COR-L47 (cell line): ENCODE data around the gene ANK2.

Source experiments
- DNase-seq: peaks from one replicate; lab custom pipeline; 2025; lab: John Stamatoyannopoulos, UW

ANK2 gene

DNA sequence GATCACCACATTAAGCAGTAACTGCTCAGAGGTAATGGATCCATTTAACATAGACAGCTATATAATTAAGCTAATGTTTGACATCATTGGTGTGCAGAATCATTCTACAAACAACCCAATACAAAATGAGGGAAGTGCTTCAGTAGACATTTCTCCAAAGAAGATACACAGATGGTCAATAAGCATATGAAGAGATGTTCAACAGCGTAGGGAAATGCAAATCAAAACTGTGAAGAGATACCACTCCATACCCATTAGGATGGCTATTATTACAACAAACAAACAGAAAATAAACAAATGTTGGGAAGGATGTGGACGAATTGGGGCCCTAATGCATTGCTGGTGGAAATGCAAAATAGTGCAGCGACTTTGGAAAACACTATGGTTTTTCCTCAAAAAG, 294.6 kb downstream of the ANK2 start:
- DNase-seq: no peak

DNA sequence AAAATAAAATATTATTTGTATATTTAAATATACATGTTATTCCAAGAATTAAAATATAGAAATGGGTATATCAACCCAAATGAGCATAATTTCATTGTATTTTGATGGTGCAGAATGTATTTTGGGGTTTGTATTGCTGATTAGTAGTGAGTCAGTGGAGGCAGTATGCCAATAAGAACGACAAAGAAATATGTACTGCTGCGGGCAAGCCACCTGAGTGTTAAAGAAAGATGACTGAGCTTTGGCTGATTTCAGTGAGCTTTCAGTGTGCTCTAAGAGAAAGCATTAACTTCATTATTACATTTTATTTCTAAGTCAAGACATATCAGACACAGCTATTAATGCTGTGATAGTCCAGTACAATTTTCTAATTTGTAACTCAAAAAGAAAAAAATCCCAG, 297.8 kb downstream of the ANK2 start:
- DNase-seq: no peak

- DNase-seq: no peak
These were observed 300.0 kb downstream of the ANK2 start for GRCh38 chr4:113349430-113349829.

DNA sequence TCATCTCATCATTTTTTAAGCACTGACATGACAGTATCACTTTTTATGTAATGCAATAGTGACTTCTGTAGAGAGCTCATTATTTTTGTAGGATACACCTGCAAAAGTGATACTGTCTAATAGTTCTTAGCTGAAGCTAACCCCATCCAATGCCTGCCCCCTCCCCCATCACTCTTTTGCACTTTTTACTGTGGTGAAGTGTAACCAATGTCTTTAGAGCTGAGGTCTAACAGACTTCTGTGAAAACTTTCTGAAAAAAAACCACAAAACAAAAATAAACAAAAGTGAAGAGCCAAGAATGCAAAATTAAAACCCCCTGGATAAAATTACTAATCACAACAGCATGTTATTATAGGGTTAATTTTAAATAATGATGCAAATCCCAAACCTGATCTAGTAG, 301.1 kb downstream of the ANK2 start:
- no peak for DNase-seq

DNA sequence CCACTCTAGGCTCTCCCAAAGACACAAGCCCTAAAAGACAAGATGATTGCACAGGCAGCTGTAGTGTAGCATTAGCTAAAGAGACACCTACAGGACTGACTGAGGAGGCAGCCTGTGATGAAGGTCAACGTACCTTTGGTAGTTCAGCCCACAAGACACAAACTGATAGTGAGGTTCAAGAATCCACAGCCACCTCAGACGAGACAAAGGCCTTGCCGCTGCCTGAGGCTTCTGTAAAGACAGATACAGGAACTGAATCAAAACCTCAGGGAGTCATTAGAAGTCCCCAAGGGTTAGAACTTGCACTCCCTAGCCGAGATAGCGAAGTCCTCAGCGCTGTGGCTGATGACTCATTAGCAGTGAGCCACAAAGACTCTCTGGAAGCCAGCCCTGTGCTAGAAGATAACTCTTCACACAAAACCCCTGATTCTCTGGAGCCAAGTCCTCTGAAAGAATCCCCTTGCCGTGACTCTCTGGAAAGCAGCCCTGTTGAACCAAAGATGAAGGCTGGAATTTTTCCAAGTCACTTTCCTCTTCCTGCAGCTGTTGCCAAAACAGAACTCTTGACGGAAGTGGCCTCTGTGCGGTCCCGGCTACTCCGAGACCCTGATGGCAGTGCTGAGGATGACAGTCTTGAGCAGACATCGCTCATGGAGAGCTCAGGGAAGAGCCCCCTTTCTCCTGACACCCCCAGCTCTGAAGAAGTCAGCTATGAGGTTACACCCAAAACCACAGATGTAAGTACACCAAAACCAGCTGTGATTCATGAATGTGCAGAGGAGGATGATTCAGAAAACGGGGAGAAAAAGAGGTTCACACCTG, 306.3 kb downstream of the ANK2 start:
- no peak for DNase-seq

DNA sequence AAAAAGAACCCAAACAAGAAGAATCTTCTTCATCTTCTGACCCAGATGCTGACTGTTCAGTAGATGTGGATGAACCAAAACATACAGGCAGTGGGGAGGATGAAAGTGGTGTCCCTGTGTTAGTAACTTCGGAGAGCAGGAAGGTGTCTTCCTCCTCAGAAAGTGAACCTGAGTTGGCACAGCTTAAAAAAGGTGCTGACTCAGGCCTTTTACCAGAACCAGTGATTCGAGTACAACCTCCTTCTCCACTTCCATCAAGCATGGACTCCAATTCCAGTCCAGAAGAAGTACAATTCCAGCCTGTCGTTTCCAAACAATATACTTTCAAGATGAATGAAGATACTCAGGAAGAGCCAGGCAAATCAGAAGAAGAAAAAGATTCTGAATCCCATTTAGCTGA, 307.0 kb downstream of the ANK2 start:
- DNase-seq: no peak

- no peak for DNase-seq
These were observed 309.3 kb downstream of the ANK2 start for GRCh38 chr4:113358784-113359183.

GRCh38 chr4:113365377-113365776, 315.9 kb downstream of the ANK2 start:
- DNase-seq: no peak

- DNase-seq: no peak
These were observed 318.6 kb downstream of the ANK2 start for GRCh38 chr4:113368056-113368455.

DNA sequence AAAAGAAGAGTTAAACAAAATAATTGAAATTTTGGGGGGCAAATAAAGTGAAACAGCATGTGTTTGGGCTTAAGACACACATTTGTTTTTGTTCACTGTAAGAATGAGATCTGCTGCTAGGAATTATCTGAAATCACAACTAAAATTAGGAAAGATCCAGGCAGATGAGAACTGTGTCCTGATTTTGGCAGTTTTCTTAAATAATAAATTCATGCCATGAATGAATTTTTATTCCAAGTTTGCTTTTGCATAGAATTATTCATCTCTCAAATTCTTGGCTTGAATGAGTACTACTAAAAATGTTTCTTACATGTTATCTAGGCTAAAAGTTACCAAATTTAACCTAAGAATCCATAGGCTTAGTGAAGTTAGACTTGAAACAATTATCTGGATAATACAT, 321.7 kb downstream of the ANK2 start:
- no peak for DNase-seq

DNA sequence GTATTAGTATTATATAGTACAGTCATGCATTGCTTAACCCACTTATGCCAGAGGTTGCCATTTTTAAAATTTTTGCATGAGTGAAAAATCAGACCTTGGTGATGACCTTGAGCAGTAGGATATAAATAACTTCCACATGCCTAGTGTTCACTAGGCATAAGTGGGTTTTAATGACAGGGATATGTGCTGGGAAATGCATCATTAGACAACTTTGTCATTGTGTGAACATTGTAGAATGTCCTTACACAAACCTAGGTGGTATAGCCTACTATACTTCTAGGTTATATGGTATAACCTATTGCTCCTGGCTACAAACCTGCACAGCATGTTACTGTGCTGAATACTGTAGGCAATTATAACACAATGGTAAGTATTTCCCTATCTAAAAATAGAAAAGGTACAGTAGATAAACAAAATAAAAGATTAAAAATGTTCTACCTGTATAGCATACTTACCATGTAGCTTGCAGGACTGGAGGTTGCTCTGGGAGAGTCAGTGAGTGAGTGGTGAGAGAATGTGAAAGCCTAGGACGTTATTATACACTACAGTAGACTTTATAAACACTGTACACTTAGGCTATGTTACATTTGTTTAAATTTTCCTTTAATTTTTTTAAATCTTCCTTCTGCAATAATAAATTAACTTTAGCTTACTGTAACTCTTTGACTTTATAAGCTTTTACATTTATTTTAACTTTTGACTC, 326.7 kb downstream of the ANK2 start:
- DNase-seq: no peak

- no peak for DNase-seq
These were observed 329.4 kb downstream of the ANK2 start for GRCh38 chr4:113378836-113379235.

DNA sequence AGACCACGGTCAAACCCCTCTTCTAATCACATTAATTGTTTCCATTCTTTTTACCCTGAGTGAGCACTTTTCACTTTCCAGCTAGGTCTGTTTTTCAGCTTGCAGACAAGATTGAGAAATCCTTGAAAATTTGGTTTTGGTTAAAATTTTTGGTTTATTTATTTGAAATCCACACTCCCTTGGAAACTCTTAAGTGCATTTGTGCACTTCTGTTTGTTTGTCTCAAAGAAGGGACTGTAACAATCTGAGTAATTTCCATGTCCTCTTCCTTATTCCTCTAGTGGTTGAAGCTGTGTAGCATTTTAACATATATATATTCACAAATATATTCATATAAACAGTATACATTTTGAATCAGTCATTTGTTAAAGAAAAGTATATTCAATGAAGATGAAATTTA, 333.3 kb downstream of the ANK2 start:
- DNase-seq: no peak

GRCh38 chr4:113383111-113383785, 333.8 kb downstream of the ANK2 start:
- DNase-seq: no peak

- no peak for DNase-seq
These were observed 335.1 kb downstream of the ANK2 start for GRCh38 chr4:113384600-113384999.

DNA sequence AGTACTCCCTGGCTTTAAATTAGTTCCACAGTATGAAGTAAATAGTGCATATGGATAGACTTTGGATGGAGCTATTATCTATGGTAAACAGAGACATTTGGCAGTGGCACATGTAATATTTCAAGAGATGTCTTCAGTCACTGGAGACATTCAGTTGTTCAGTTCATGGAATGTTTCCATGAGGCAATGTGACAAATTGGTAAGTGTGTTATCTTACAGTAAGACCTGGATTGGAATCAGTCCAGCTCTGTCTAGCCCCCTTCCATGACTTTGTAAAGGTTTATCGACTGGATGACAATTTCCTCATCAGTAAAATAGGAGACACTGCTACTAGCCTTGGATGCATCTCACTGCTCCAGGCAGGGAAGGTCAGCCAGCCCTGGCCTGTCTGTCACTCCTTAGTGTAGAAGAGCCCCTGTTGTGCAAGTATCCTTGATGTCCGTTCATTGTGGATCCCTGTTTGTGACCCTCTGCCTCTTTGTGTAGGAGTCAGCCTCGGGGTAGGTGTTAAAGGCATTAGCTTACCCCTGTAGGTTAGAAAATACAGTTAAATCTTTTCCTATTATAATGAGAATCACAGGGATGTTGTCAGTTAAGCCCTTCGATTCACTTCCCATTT, 335.9 kb downstream of the ANK2 start:
- no peak for DNase-seq

DNA sequence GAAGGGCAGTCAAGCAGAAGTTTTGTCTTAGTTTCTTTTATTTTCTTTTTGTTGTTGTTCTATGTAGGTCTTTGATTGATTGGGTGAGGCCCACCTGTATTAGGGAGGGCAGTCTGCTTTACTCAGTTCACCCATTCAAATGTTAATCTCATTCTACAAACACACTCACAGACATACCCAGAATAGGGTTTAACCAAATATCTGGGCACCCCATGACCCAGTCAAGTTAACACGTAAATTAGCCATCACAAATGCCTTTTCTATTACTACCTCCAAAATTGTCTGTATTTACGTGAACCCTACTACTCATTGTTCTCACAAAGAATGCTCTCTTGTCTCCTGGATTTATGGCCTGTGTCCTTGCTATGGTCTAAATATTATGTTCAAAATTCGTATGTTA, 339.7 kb downstream of the ANK2 start:
- no peak for DNase-seq

GRCh38 chr4:113390850-113391249, 341.4 kb downstream of the ANK2 start:
- no peak for DNase-seq

DNA sequence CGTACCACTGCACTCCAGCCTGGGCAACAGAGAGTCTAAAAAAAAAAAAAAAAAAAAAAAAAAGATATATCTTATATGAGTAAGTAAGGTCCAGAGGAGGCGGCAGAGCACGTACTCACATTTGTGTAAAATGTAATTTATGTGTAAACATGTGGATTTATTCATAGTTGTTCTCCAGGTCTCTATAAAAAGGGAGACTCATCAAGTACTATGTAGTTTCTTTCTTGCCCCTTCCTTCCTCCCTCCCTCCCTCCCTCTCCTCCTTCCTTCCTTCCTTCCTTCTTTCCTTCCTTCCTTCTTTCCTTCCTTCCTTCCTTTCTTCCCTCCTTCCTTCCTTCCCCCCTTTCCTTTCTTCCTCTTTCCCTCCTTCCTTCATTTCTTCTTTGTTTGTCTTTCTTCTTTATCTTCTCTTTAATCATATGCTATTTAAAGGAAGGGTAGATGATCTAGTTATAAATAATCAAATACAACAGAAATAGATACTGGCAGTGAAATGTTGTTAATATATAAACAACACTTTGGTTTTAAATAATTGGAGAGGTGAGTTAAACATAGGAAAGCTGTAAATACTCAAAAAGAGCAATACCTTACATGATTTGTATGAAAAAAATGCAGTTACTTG, 344.8 kb downstream of the ANK2 start:
- DNase-seq: no peak

GRCh38 chr4:113394730-113395530, 345.5 kb downstream of the ANK2 start:
- DNase-seq: peak; percentile 79

GRCh38 chr4:113397114-113397701, 347.8 kb downstream of the ANK2 start:
- no peak for DNase-seq
